Hepatic stellate cell (primary cell): ENCODE data around the gene MORF4L1.
"Not testable (repeated sequence)": the region's sequence is repeated elsewhere in the genome, so short reads cannot be mapped to it uniquely, and the experiment has no call there.

Source experiments
- DNase-seq: peaks from one replicate; pipeline ENCODE4 v3.0.0; 2011; ENCODE audit warnings: low spot score

MORF4L1 gene

DNA sequence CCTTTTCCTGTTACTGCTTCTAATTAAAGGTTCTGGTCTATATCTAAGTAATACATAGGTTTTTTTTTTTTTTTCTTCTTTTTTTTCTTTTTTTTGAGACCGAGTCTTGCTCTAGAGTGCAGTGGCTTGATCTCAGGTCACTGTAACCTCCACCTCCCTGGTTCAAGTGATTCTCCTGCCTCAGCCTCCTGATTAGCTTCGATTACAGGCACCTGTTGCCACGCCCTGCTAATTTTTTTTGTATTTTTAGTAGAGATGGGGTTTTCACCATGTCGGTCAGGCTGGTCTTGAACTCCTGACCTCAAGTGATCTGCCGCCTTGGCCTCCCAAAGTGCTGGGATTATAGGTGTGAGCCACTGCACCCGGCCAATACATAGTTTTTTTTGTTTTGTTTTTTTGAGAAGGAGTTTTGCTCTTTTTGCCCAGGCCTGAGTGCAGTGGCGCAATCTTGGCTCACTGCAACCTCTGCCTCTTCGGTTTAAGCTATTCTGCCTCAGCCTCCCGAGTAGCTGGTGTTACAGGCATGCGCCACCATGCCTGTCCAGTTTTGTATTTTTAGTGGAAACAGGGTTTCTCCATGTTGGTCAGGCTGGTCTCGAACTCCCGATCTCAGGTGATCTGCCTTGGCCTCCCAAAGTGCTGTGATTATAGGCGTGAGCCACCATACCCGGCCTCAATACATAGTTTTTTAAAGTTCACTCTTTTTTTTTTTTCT lies 28.3 kb downstream of the MORF4L1 start:
- not testable (repeated sequence) for DNase-seq

DNA sequence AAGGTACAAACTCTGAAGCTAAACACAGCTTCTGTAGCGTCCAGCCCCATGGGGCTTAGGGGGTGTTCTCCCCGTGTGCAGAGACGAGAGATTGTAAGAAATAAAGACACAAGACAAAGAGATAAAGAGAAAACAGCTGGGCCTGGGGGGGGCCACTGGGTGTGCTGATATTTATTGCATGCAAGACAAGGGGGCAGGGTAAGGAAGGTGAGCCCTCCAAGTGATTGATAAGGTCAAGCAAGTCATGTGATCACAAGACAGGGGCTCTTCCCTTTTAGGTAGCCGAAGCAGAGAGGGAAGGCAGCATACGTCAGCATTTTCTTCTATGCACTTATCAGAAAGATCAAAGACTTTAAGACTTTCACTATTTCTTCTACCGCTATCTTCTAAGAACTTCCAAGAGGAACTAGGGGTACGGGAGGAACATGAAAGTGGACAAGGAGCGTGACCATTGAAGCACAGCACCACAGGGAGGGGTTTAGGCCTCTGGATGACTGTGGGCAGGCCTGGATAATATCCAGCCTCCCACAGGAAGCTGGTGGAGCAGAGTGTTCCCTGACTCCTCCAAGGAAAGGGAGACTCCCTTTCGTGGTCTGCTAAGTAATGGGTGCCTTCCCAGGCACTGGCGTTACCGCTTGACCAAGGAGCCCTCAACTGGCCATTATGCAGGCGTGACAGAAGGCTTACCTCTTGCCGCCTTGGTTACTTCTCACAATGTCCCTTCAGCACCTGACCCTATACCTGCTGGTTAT lies 29.8 kb downstream of the MORF4L1 start:
- not testable (repeated sequence) for DNase-seq

DNA sequence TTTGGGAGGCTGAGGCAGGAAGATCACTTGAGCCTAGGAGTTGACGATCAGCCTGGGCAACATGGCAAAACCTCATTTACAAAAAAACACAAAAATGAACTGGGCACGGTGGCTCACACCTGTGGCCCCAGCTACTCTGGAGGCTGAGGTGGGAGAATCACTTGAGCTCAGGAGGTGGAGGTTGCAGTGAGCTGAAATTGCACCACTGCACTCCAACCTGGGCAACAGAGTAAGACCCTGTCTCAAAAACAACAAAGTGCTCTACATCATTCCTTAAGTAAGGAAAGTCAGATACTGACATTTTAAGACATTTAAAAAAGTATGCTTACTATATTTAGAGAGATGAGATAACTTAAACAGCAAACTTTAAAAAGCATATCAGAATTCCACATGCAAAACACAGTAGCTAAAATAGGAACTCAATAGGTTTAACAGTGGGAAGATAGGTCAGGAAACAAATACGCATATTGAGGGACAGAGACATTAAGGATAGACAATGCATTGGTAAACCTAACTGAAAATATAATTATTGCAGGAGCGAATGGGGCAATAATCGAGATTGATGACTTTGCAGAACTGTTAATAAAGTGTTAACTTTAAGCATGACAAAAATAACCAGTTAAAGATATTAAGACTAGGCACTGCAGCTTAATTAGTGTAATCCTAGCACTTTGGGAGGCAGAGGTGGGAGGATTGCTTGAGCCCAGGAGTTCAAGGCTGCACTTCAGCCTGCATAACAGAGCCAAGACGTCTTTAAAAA lies 32.1 kb downstream of the MORF4L1 start:
- DNase-seq = no peak

DNA sequence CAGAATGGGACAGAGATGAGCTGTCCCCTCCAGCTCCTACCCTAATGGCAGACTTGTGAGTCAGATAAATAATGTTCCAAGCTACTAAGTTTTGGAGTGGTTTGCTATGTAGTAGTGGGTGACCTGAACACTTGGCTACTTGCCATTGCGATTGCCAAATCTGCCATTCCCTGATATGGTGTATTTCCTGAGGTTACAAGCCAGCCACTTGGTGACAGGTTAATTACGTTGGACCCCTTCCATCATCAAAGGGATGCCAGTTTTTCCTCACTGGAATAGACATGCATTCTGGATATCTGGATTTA lies 33.6 kb downstream of the MORF4L1 start:
- DNase-seq = peak; percentile 72

DNA sequence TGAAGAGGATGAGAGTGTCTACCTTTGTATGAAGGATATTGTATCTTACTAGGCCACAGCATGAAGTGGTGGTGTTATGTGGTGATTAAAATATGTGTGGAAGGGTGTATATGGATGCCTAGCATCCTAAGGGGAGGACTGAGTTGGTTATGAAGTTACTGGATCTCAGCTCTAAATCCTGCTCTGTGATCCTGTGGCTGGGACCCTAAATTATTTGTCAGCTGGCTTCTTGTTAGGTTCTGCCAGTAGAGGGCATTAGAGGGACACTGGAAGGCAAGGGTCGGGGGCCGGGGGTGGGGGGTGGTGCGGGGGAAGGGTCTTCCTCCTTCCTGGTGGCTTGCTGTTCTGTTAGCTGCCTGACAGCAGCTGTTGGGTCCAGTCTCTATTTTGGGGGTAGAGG lies 34.9 kb downstream of the MORF4L1 start:
- no peak for DNase-seq

DNA sequence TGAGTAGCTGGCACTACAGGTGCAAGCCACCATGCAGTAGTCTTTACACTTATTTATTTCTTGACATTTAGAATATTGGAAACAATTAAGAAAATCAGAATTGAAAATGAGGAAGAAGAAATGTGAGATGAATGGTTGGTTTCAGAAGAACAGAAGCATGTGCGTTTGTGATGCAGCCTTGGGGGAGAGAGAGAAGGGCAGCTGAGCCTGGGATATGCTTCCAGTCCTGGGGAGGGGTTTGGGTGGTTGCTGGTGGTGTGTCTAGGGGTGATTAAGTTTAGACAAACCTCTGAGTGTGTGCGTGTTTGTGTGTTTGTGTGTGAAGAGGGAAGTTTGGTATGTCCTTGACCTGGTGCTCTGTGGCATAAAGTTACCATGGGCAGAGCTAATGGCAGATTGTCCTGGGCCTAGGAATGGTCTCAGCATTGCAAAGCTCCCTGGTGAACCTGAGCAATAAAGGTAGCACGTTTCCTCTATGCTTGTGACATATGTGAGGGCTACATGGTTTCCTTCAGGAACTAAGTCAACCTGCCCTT lies 36.5 kb downstream of the MORF4L1 start:
- DNase-seq = no peak

DNA sequence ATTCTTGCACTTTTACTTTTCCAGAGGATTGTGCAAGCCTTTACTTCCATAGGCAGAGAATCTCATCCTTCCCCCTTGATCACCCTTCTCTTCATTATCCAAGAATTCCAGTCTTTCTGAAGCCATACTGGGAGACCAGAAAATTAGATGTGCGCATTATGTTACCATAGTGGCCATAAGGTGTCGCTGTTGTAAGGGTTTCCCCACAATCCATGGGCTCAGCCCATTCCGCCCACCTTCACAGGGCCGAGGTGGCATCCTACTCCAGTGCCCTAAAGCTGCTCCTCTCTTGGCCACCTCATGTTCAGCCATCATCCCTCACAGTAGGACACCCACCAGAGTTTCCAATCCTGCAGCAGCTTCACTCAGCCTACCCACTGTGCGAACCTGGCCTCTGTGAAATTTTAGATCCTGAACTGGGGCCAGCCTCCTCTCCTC lies 37.1 kb downstream of the MORF4L1 start:
- DNase-seq = no peak

DNA sequence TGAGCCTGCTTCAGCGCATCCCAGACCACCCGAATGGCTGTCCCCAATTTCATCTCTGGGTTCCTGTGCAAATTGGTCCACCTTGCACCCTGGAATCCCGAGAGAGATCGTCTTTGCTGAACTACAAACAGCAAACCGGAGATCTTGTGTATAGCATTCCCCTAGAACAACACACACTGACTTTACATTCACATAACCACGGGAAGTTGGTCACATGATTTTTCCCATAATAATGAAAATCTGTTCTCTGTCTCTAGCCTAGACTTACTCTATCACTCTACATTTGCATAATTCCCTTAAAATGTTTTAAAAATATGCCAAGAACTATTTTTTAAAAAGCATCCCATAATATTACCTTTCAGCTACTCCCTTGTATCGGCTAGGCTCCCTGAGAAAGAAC lies 37.6 kb downstream of the MORF4L1 start:
- no peak for DNase-seq

DNA sequence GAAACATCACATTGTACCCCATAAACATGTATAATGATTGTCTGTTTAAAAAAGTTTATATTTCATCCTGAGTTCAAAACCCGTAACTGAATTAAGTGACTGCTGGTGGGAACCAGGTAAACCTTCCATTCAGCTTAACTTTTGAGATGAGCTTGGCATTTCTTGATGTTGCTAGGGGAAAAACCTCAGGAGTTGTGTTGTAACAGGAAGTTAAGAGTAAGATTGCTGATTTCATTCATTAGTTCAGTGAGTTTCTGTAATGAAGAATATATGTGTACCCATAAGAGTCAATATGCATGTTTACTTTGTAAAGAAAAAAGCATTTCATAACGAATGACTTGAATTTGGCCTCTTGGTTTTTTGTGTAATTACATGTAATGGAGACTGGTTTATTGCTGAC lies 39.6 kb downstream of the MORF4L1 start:
- no peak for DNase-seq

DNA sequence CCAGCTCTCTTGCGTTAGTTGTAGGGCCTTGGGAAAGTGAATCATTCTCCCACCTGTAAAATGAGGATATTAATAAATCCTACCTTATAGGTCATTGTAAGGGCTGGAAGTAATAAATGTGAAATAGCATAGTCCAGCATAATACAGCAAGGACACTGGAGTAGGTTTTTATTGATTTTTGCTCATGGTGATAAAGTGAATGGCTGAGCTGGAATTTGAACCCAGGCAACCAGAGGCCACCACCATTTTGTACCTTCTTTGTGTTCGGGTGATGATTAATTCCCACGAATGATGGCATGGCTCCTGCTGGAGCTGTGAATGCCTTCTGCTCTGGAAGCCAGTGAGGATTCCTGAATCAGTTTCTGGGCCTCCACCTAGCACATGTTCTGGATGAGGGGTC lies 40.3 kb downstream of the MORF4L1 start:
- DNase-seq = no peak

DNA sequence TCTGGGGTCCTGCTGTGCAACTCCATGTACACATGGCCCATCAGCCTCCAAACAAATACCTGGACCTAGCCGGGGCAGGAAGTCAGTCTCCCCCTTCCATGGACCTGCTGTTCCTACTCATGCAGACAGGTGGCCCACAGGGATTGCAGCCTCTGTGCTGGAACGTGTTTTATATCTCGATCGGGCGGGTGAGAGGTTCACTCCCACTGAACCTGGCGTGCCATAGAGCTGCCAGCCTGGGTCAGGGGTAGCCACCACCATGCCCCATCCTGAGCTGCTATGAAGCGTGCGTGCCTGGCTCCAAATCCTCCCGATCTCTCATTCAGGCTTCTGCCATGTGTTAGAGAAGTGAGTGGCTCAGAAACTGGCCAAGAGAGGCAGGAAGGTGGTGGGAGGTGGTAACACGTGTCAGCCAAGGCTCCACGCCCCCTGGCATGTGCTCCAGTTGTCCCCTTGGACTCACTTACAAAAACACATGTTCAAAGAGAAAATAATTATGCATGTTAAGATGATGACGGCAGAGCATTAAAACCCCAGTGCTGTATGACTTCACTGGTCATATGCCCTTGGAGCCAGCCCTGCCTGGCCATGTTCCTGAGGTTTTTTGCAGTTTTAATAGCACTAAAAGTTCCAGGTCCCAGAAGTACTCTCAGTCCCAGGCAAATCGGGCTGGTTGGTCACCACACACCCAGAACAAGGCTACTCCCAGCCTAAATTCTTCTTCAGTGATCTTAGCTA lies 41.5 kb downstream of the MORF4L1 start:
- no peak for DNase-seq

DNA sequence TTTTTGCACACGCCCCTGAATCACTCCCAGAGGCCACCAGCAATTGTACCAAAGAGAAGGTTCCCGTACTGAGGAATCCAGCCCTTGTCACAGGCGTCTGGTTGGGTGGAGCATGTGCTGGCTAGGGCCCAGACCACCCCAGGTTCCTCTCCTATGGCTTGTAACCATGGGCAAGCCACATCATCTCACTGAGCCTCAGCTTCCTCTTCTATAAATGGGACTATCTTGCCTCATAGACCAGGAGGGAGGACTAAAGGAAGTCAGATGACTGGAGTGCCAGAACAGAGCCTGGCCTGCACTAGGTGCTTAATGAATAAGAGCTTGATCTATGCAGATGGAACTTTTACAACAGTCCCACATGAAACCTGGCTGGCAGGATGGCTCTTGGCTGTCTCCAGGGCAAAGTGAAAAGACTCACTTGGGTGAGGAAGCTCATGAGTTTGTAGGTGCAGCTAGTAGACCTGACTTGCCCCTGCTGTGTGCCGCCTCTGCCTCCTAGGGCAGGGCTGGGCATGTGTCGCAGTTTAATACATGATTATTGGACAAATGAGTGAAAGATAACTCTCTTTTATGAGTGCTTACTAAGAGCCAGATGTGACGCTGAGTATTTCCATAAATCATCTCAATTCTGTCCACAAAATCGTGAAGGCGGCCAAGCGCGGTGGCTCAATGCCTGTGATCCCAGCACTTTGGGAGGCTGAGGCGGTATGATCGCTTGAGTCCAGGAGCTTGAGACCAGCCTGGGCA lies 42.8 kb downstream of the MORF4L1 start:
- DNase-seq = no peak

DNA sequence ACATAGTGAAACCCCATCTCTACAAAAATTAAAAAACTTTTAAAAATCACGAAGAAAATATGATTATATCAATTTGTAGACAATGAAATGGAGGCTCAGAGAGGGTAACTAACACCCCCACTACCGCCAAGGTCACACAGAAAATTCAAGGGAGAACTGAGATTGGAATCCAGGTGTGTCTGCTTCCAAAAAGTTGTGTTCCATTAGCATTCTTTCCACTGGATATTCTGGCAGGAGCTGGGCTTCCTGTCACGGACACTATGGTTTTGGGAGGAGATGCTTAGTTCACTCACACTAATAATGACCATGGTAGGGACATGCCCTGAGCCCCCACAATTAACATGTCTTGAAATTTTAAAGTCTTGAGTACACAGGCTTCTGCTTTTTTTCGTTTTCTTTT lies 43.4 kb downstream of the MORF4L1 start:
- no peak for DNase-seq

DNA sequence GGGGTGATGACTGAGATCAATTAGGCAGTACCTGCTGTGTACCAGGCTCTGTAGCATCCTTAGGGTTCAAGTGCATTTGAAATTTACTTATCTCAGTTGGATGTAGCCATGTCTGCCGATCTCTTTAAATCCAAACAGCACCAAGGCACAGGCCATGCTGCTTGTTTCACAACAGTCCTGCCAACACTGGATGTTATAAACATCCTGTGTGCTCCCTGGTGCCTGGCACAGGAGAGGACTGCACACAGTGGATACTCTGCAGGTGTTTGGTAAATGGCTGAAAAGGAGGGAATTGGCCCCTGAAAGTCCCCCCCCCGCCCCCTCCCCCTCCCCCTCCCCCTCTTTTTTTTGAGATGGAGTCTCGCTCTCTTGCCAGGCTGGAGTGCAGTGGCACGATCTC lies 45.2 kb downstream of the MORF4L1 start:
- DNase-seq = no peak

DNA sequence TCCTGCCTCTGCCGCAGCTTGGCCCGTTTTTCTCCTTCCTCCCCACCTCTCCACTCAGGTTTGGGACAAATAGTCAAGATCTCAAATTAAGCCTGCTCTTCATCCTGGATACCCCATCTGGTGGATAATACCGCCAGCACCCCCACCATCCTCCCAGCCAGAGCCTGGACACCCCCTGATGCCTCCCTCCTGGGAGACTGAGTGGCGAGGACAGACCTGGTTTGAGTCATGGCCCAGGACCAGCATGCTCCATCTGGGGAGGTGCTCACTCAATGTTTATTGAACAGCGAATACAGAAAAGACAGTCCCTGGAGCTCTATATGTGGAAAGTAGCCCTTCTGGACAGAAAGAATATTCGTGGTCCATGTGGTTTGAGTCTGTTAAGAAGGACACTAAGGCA lies 48.8 kb downstream of the MORF4L1 start:
- DNase-seq = no peak

DNA sequence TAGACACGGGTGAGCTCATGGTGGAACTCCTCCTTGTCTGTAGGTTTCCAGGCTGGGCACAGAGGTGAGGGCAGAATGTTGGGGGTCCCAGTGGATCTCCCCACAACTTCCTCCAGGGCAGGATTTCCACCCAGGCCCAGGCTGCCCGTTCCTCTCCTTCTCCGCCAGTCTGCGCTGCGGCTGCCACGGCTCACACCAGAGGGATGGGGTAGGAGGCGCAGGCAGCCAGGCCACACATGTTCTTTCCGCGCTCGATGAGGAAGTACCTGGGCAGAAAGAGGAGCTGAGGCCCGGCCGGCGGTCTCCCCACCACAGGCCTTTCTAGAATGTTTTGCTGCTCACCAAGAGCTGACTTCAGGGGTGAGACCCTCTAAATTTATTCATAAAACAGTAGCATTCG lies 49.2 kb downstream of the MORF4L1 start:
- no peak for DNase-seq

DNA sequence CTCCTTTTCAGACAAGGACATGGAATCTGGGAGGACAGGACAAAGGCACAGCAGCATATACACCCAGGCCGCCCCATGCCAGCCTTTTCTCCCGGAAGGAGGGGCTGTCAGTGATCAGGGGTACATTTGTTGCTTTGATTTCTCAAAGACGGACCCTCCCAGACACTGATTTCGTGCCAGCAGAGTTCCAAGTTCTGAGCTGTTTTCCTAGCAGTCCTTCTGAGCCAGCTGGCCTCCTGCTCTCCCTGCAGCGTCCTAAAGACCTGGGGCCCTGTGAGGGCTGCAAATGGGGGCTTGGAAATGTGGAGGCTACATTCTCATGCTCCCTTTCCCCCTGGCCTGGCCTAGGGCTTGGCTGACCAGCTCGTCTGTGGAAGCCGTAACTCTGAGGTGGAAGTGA lies 49.8 kb downstream of the MORF4L1 start:
- no peak for DNase-seq

DNA sequence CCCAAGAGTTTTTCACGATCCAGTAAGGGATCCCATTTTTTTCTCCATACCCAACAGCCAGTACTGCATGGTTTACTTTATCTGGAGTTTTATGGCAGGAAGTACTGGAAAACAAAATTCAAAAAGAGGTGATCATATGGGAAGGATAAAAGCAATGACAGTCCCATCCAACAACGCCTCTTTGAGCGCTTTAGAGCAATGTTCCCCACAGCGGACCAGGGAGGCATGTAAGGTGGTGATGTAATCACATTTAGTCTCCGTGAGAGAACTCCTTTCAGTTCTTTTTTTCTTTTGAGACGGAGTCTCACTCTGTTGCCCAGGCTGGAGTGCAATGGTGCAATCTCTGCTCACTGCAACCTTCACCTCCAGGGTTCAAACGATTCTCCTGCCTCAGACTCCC lies 50.3 kb downstream of the MORF4L1 start:
- DNase-seq = no peak

DNA sequence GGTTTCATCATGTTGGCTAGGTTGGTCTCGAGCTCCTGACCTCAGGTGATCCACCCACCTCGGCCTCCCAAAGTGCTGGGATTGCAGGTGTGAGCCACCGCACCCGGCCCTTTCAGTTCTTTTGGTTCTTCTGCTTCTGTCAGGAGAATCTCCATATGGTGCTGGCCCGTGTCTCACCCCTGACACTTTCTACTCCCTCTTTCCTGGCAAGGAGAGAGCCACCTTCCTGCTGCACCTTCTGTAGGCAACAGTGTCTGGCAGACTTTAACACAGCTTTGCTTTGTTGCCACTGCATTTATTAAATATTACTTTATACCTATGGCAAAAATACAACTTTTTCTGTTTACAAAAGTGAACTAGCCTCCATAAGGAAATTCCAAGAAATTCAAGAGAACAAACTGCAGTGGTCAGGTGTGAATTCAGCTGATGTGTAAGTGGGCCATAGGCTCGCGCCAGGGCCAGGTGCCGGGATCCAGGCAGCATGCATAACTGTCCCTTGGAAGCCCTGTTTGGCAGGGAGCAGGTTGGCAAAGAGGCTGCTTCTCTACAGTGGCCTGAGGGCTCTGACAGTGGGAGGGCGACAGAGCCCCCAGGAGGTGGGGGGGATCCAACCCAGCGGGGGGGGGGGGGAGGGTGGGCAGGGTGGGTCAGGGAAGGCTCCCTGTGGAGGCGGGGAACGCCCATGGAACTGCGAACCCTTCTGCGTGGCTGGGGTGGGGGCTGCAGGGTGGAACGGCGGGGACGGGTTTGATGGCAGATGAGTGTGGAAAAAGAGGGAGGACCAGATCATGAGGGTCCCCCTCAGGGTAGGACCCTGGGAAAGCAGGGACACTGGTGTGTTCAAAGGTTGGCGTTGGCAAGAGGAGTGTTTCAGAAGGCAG lies 51.0 kb downstream of the MORF4L1 start:
- DNase-seq = no peak

DNA sequence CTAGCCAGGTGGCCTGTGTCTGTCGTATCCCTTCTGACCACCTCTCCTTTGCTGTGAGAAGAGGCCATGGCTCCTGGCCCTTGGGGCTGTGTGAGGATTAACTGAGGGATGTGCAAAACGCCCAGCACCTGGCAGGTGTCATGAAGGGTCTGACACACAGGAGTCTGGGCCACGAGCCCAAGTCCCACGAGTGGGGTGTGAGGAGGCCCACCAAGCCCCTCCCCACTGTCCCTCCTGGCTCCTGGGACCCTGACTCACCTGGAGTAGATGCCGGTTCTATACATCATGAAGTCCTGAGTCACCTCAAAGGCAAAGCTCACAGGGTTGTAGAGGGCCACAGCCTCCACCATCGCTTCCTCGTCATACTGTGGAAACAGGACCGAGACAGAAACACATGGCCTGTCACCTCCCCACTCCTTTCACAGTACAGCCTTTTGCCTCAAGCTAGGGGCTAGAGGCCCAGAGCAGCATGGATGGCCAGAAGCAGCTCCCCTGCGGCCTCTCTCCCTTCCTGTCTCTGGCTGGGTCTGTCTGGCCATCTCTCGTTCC lies 52.5 kb downstream of the MORF4L1 start:
- DNase-seq = no peak
